Renal cortical epithelial cell (primary cell): Measurements from ENCODE around the gene C10orf67. TPM values are rescaled to one million over a fixed set of nuclear protein-coding genes. Genes with fewer than 3 reads are reported as not detected.

Experiments used
- DNase-seq: peaks from one replicate; pipeline ENCODE4 v3.0.0-alpha.2; 2011; ENCODE audit warnings: low read depth
- total RNA-seq: library from RNA; depleted of rRNA; stranded (reverse); fragments of >200 nt; gene quantifications from 2 replicates; pipeline ENCODE4 v1.2.3, GENCODE V29; 2014

C10orf67 gene
- total RNA-seq, 1 donor from 2014 or later = 0.55 TPM

GRCh38 chr10:23173214-23174073, 171.2 kb downstream of the C10orf67 start:
- DNase-seq = no peak

GRCh38 chr10:23172429-23173213, 172.0 kb downstream of the C10orf67 start:
- no peak for DNase-seq

GRCh38 chr10:23171232-23171876, 173.2 kb downstream of the C10orf67 start:
- peak; percentile 19 for DNase-seq

GRCh38 chr10:23158370-23158769, 186.2 kb downstream of the C10orf67 start:
- DNase-seq = peak; percentile 48

- peak; percentile 75 for DNase-seq
These were observed 186.8 kb downstream of the C10orf67 start for GRCh38 chr10:23157691-23158369.

GRCh38 chr10:23157239-23157681, 187.3 kb downstream of the C10orf67 start:
- DNase-seq = peak; percentile 41

- no peak for DNase-seq
These were observed 188.0 kb downstream of the C10orf67 start for GRCh38 chr10:23156447-23157150.

GRCh38 chr10:23155169-23155568, 189.4 kb downstream of the C10orf67 start:
- DNase-seq = peak; percentile 6

Other genes with a start within 250 kb of the C10orf67 start
- gene MSRB2, start 249.2 kb downstream of the C10orf67 start, total RNA-seq = 9.2 and 10.0 TPM in 2 replicates
- gene PTF1A, start 152.5 kb downstream of the C10orf67 start, total RNA-seq = not detected in 2 replicates
- 13.0 and 19.9 TPM in 2 replicates for gene OTUD1, start 94.3 kb upstream of the C10orf67 start, total RNA-seq